KOPT-K1 (cell line): ENCODE results near the gene RAI1.

Source experiments
- H3K27ac ChIP-seq: fragments of 200-600 bp; sonication (generic); 2 replicates; pipeline ENCODE4 v1.5.1; 2016; ENCODE audit warnings: antibody characterized with exemption, mild to moderate bottlenecking, low read depth, low read length; ENCODE audit not compliant: poor library complexity, severe bottlenecking
- H3K36me3 ChIP-seq: fragments of 200-600 bp; sonication (generic); 2 replicates; pipeline ENCODE4 v1.5.1; 2017; ENCODE audit warnings: antibody characterized with exemption, mild to moderate bottlenecking, low read length, moderate library complexity; ENCODE audit not compliant: insufficient read depth
- H3K9me3 ChIP-seq: fragments of 200-600 bp; sonication (generic); 2 replicates; pipeline ENCODE4 v1.5.1; 2017; ENCODE audit warnings: antibody characterized with exemption, low read length, mild to moderate bottlenecking; ENCODE audit not compliant: insufficient read depth, poor library complexity, severe bottlenecking

The RAI1 gene

DNA sequence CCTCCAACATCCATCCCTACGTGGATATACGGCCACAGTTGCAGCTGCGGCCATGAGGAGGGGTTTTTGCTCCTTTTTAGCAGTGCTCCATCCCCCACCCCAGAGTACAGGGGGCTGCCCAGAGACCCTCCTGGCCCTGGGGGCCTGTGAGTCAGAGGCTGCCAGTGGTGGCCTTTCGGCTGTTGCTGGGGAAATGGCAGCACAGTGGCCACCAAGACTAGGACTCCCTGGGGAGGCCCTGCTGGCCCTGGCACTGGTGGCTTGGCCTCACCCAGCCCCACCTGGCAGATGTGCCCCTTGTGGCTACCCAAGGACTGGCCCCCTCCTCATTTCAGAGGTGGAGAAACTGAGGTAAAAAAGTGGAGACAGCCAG, 29.1 kb downstream of the RAI1 start:
- no peak overlapping the region for H3K27ac ChIP-seq

DNA sequence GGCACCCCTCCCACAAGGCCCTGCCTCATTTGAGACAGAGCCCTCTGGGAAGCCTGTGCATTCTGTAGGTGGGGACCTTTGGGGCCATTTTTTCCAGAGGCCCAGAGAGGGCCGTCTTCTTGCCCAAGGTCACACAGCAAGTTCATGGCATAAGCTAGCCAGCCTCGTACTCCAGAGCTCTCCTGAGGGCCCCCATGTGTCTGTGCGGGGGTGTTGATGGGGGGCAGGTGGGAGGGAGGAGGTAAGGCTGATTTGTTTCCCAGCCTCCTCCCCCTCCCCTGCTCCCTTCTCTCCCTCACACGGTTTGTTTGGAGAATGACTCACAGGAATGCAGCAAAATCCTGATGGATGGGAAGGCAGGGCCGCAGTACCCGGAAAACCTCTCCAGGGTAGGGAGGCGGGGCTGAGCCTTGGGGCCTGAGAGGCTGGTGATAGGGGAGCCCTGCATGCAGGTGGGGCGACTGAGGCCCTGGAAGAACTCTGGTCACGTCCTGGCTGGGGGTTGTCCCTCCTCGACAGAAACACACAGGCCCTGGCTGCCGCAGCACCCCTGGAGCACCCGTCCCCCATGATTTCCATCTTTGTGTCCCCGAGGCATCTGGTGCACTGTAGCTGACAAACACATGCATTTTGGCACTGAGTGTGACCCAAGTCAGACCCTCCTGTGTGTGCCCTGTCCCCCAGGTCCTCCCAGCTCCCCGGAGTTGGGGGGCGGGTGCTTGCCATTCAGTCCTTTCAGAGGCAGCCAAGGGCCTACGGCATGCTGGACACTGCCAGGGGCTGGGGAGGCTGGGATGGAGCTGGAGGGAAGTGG, 29.7 kb downstream of the RAI1 start:
- H3K36me3 ChIP-seq = peaks cover 6% of the 10 kb centered on the region; the same call in 1 of the 2 replicates
- no peak overlapping the region for H3K27ac ChIP-seq
- no peaks in the 10 kb centered on the region for H3K9me3 ChIP-seq

More for the DNA sequence above, 29.1 kb downstream of the RAI1 start:
- H3K9me3 ChIP-seq = no peaks in the 10 kb centered on the region
- peaks cover 6% of the 10 kb centered on the region; the same call in 1 of the 2 replicates for H3K36me3 ChIP-seq

DNA sequence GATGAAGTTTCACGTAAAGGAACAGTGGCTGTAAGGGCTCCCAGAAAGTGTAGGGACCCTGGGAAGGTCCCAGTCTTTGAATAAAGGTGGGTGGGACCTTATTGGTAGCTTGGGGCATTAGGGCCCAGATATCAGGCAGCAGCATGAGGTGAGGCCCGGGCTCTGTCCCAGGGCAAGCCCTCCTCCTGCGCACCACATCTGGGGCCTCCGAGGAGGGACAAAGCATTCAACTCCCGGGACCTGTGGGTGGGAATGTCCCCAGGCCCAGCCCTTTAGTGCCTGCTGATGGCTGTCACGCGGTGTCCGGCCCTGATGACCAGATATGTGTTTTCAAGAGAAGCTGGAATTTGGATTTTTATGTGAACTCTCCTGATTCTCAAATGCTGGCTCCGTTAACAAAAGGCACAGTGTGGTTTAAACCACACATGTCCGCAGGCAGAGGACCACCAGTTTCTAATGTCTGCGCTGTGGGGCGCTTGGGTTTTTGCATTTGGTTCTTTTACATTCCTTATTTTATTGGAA, 30.4 kb downstream of the RAI1 start:
- H3K36me3 ChIP-seq = peaks cover 6% of the 10 kb centered on the region; the same call in 1 of the 2 replicates
- no peak overlapping the region for H3K27ac ChIP-seq
- H3K9me3 ChIP-seq = no peaks in the 10 kb centered on the region

DNA sequence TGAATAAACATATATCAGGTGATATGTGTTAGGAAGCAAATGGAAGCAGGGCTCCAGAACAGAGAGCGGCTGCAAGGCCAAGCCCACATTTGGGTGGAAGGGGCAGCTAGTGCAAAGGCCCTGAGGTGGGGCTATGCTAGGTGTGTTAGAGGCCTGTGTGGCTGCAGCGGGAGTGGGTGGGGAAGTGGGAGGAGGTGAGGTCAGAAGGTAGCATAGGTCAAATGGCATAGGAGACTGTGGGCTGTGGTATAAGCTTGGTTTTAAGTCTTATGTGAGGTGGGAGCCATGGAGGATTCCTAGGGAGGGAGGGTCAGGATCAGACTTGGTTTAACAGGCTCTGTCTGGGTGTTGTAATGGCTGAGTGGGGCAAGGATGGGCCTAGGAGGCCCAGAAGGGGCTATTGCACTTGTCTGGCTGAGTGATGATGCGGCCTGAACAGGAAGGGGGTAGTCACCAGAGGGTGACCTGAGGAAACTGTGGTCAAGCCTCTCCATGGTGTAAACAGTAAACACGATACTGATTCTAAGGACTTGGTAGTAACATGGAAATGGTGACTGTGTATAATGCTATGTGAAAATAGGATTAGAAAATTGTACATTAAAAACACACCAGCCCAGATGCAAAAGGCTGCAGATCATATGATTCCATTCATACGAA, 31.1 kb downstream of the RAI1 start:
- peaks cover 6% of the 10 kb centered on the region; the same call in 1 of the 2 replicates for H3K36me3 ChIP-seq
- H3K27ac ChIP-seq = no peak overlapping the region
- no peaks in the 10 kb centered on the region for H3K9me3 ChIP-seq

DNA sequence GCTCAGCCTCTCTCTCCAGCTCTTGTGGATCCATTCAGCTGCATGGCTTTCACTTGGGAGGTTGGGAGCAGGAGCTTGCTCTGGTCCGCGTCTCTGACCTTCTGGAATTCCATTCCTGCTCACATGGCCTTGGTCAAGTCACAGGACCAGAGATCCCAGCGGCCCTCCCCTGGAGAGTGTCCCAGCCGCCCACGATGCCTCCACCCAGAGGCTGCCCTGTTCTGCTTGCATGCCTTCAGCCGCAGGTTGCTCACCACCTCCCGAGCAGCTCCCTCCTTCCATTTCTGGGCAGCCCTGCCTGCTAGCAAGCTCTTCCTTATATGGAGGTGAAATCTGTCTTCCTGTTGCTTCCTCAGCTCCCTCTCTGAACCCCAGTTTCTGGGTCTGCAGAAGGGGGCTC, 32.6 kb downstream of the RAI1 start:
- Histone ChIP-seq H3K9me3 (no peaks in the 10 kb centered on the region), H3K27ac (no peak overlapping the region), H3K36me3 (peaks cover 10% of the 10 kb centered on the region; the same call in 1 of the 2 replicates)

DNA sequence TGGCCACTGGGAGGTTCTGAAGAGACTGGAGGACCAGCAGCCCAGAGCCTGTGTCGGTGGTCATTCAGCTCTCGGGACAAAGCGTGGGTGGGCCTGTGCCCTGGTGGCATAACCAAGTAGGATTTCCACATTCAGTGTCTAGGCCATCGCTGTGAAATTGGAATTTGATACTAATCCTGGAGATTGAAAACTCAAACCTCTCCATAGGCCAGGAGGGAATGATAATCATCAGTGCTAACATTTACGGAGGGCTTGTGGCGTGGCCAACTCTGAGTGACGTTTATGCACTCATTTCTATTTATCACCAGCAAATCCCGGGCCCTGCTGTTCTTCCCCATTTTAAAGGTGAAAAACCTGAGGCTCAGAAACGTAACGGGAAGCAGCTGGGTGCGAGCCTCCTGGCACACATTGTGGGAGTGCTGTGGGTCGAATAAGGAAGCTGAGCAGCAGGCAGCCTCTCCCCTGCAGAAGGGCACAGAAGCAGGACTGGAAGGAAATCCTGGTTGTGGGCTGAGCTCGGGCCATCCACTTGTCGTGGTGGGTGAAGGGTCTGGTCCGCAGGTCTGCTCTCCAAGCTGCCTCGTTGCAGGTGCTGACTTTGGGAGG, 33.1 kb downstream of the RAI1 start:
- Histone ChIP-seq H3K9me3 (no peaks in the 10 kb centered on the region), H3K27ac (no peak overlapping the region), H3K36me3 (peaks cover 5% of the 10 kb centered on the region; the same call in 1 of the 2 replicates)

DNA sequence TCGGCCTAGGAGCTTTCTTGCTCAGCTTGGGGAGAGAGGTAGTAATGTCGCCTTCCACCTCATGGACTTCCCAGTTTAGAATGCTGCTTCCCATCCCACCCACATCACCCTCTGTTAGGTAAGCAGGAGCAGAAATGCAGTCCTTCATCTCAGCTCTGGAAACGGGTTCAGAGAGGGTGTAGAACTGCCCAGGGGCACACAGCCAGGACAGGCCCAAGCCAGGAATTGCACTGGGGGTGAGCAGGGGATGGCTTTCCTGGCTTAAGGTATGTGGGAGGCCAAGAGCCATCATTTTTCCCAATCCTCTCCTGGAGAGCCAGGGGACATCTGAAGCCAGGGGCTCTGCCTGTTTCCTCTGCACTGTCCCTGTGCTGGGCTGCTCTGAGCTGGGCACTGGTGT, 33.6 kb downstream of the RAI1 start:
- Histone ChIP-seq H3K36me3 (peaks cover 4% of the 10 kb centered on the region; the same call in 1 of the 2 replicates), H3K27ac (no peak overlapping the region)

DNA sequence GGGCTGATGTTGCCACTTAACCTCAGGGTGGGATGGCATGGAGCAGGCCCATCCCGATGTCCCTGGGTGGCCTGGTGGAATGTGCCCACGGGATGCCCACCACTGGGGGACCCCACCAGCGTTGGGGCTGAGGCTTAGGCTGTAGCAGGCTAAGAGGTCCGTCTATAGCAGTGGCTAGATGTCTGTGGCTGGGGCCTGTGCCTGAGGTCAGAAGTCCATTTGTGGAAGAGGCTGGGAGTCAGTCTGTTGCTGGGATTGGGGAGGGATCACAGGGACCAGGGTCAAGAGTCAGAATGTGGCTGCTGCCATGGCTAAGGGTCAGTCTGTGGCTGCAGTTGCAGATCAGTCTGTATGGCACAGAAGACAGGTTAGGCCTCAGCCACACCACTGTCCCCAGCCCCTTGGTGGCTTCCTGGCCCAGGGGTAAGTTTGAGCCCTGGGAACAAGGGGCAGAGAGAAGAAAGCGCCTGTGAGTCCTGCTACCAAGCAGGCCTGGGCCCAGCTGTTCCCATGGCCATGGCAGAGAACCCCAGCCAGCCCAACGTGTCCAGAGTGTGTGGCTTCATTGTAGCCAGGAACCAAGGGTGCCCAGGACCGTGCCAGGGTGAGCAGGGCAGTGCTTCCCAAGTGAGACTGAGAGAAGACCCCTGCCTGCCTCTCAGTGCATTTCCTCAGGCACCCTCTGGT, 35.7 kb downstream of the RAI1 start:
- H3K27ac ChIP-seq = no peak overlapping the region
- no peaks in the 10 kb centered on the region for H3K9me3 ChIP-seq
- H3K36me3 ChIP-seq = peaks cover 4% of the 10 kb centered on the region; the same call in 1 of the 2 replicates

More for the DNA sequence above, 33.6 kb downstream of the RAI1 start:
- no peaks in the 10 kb centered on the region for H3K9me3 ChIP-seq

DNA sequence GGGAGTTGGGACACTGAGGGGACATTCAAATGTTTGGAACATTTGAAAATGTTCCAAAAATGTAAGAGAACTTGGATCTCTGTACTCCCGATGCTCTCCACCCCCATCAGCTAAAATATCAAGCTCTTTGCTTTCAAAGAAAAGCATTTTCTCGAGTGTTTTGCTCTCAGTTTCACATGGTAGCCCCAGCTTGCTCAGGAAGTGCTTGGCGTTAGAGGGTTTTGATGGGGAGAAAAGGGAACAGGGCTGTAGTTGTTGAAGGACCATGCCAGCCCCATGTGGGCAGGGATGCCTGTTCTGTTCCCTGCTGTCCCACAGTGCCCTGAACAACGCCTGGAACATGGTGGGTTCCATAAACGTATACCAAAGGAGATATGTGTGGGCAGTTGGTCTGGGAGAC, 37.0 kb downstream of the RAI1 start:
- Histone ChIP-seq H3K9me3 (no peaks in the 10 kb centered on the region), H3K27ac (no peak overlapping the region), H3K36me3 (peaks cover 4% of the 10 kb centered on the region; the same call in 1 of the 2 replicates)

DNA sequence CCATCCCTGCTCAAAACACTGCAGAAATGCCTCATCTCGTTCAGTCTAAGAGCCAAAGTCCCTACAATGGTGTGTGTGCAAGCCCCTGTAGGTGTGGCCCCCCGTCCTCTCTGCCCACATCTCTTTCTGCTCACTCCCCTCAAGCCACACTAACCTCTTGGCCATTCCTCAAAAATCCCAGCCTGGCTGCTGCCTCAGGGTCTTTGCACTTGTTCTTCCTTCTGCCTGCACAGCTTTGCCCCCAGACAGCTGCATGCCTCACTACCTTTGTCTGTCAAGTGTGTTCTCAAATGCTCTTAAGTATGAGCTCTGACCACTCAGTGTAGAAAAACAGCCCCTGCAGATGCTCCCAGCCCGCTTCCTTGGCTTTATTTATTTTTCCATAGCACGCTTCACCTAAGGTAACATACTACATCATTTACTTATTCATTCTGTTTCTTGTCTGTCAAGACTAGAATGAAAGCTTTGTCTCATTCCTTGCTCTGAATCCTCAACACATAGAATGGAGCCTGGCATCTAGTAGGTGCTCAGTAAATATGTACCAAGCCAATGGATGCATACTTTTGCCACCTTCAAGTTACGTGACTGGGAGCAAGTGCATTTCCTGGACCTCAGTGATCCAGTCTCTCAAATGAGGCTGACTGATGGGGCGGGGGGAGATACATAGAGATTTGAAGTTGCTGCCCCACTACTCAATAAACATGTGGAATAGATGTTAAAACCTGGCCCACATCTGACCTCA, 38.1 kb downstream of the RAI1 start:
- H3K27ac ChIP-seq = no peak overlapping the region
- no peaks in the 10 kb centered on the region for H3K9me3 ChIP-seq
- peaks cover 6% of the 10 kb centered on the region; the same call in 1 of the 2 replicates for H3K36me3 ChIP-seq

DNA sequence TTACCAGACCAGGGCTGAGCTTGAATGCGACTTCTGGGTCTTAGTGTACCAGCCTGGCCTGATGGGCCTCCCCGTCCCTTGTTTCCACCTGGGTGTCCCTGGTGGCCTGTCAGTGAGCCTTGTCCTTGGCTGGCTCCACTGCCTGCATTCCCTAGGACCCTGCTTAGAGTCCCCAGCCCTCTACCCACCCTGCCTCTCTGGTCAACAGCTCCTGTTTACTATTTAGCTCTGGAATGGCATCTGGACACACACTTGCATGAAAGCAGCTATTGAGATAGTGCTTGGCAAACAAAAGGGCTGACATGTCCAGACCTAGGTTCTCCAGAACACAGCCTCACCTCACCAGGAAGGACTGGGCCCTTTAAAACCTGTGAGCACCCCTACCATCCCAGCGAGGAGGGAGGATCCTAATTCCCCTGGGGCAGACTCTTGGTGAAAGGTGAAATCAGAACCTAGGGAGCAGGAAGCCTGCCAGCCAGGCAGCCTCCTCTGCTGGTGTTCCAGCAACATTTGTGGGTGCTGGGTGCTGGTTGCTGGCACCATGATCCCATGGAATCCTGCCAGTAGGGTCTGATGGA, 38.8 kb downstream of the RAI1 start:
- Histone ChIP-seq H3K36me3 (peaks cover 10% of the 10 kb centered on the region; the same call in 1 of the 2 replicates), H3K27ac (no peak overlapping the region), H3K9me3 (no peaks in the 10 kb centered on the region)

DNA sequence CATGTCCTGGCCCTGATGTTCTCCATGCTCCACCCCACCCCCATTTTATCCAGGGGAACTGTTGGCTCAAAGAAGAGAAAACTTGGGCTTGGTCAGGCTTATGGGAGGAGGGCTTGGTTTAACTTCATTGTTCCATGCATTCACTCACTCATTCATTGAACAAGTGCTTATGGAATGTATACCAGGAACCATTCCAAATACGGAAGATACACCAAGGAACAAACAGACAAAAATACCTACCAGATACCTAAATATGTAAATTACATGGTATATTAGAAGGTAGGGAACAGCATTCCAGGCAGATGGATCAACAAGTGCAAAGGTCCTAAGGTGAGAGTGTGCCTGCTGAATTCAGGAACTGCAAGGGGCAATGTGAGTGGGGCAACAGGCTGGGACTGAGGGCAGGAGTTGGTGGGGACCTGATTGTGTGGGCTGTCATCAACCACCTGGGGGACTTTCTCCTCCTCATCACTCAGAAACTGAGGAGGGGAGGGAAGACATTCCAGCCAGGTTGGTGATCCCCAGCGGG, 39.9 kb downstream of the RAI1 start:
- H3K9me3 ChIP-seq = no peaks in the 10 kb centered on the region
- H3K27ac ChIP-seq = no peak overlapping the region

DNA sequence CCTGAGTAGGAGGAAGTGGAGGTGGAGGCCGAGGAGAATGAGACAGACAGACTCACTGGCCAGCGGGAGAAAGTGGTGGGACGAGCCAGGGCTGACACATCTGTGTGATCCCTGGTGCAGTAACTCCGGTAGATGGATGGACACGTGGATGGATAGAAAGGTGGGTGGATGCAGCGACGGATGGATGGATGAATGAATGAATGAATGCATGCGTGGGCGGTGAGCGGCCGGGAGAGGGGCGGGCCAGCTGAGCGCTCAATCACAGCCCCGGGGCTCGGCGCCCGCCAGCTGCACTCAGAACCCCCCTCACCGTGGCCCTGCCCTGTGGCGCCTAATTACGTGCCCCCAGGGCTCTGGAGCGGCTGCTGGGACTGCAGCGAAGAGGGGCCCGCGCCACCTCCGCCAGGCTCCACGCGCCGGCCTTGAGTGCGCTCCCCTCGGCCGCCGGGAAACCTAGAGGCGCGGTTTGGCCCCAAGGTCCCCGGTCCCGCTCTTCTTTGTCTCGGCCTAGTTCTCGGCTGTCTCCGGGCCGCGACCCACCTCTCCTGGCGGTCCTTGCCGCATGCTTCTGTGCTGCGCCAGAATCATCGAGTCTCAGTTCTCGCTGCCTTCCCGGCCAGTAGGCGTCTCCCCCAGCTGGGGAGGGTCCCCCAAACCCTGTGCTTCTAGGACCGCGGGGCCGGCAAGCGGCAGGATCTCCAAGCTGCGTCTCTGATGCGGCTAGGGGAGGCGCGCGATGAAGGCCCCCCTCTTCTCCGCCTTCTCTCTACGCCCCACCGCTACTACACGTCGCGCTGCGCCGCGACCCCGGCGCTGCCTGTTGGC, 41.0 kb downstream of the RAI1 start:
- Histone ChIP-seq H3K9me3 (no peaks in the 10 kb centered on the region), H3K36me3 (peaks cover 16% of the 10 kb centered on the region; the same call in 1 of the 2 replicates), H3K27ac (no peak overlapping the region)

More for the DNA sequence above, 39.9 kb downstream of the RAI1 start:
- peaks cover 10% of the 10 kb centered on the region; the same call in 1 of the 2 replicates for H3K36me3 ChIP-seq
